HEK293T (cell line): ENCODE results near the gene HTN3.

Source experiments
- ARNT ChIP-seq: fragments of 450-650 bp; IDR thresholded peaks from 2 replicates; pipeline ENCODE4 v1.6.1; 2017; ENCODE audit warnings: mild to moderate bottlenecking
- BHLHE40 ChIP-seq: fragments of 450-650 bp; IDR thresholded peaks from 2 replicates; pipeline ENCODE4 v1.6.1; 2016; ENCODE audit warnings: mild to moderate bottlenecking, moderate library complexity, borderline replicate concordance
- ELF4 ChIP-seq: fragments of 450-650 bp; IDR thresholded peaks from 2 replicates; pipeline ENCODE4 v1.6.1; 2017; ENCODE audit warnings: antibody characterized with exemption
- FOXM1 ChIP-seq: fragments of 450-650 bp; IDR thresholded peaks from 2 replicates; pipeline ENCODE4 v1.6.1; 2017; ENCODE audit warnings: mild to moderate bottlenecking, borderline replicate concordance
- NFRKB ChIP-seq: fragments of 450-650 bp; IDR thresholded peaks from 2 replicates; pipeline ENCODE4 v1.6.1; 2016; ENCODE audit warnings: mild to moderate bottlenecking, moderate library complexity
- SP1 ChIP-seq: fragments of 450-650 bp; IDR thresholded peaks from 2 replicates; pipeline ENCODE4 v1.6.1; 2017
- SUZ12 ChIP-seq: fragments of 450-650 bp; IDR thresholded peaks from 2 replicates; pipeline ENCODE4 v1.6.1; 2016; ENCODE audit warnings: mild to moderate bottlenecking
- TARDBP ChIP-seq: fragments of 450-650 bp; IDR thresholded peaks from 2 replicates; pipeline ENCODE4 v1.6.1; 2016
- ZNF384 ChIP-seq: fragments of 450-650 bp; IDR thresholded peaks from 2 replicates; pipeline ENCODE4 v1.6.1; 2016

GRCh38 chr4:70062000-70062399, 33.7 kb downstream of the HTN3 start:
- no peak for TF ChIP-seq ELF4
- no peak for TF ChIP-seq NFRKB
- TF ChIP-seq ZNF384, result no peak
- no peak for TF ChIP-seq SP1
- TF ChIP-seq ARNT, result no peak
- TF ChIP-seq TARDBP, result no peak
- TF ChIP-seq SUZ12, result no peak
- TF ChIP-seq FOXM1, result no peak
- no peak for TF ChIP-seq BHLHE40
